ENCODE data around the gene PKD1L1. TPM values are rescaled to one million over a fixed set of nuclear protein-coding genes. Genes with fewer than 3 reads are reported as not detected.

Gene PKD1L1
- total RNA-seq, 3 donors from 2014 or later, result 0.08 to 0.29 (median 0.18) TPM

GRCh38 chr7:47873762-47874161 lies 74.5 kb downstream of the PKD1L1 start:
- ATAC-seq (no peak), DNase-seq (no peak)
- no peaks in the 10 kb centered on the region for H3K27me3 Mint-ChIP-seq (ENCODE audit: low read depth)
- no peaks in the 10 kb centered on the region for H3K36me3 Mint-ChIP-seq (ENCODE audit: insufficient read depth)
- H3K9me3 Mint-ChIP-seq, result no peaks in the 10 kb centered on the region
- no peak overlapping the region for H3K4me3 Mint-ChIP-seq
- H3K4me1 Mint-ChIP-seq (ENCODE audit: low read depth), result no peaks in the 10 kb centered on the region

GRCh38 chr7:47867286-47867685 lies 81.0 kb downstream of the PKD1L1 start:
- DNase-seq, result no peak
- H3K36me3 Mint-ChIP-seq (ENCODE audit: insufficient read depth), result no peaks in the 10 kb centered on the region
- no peak for ATAC-seq
- H3K4me3 Mint-ChIP-seq, result no peak overlapping the region
- no peaks in the 10 kb centered on the region for H3K4me1 Mint-ChIP-seq (ENCODE audit: low read depth)
- H3K9me3 Mint-ChIP-seq, result no peaks in the 10 kb centered on the region
- no peaks in the 10 kb centered on the region for H3K27me3 Mint-ChIP-seq (ENCODE audit: low read depth)

GRCh38 chr7:47866120-47866519 lies 82.1 kb downstream of the PKD1L1 start:
- H3K4me1 Mint-ChIP-seq (ENCODE audit: low read depth), result no peaks in the 10 kb centered on the region
- no peak for ATAC-seq
- DNase-seq, result no peak
- H3K9me3 Mint-ChIP-seq, result no peaks in the 10 kb centered on the region
- peaks cover 2% of the 10 kb centered on the region for H3K27me3 Mint-ChIP-seq (ENCODE audit: low read depth)
- no peak overlapping the region for H3K4me3 Mint-ChIP-seq
- no peaks in the 10 kb centered on the region for H3K36me3 Mint-ChIP-seq (ENCODE audit: insufficient read depth)

- ATAC-seq, result no peak
- Mint-ChIP-seq H3K27me3 (ENCODE audit: low read depth) (peaks cover 1% of the 10 kb centered on the region), H3K4me1 (ENCODE audit: low read depth) (no peaks in the 10 kb centered on the region), H3K9me3 (no peaks in the 10 kb centered on the region), H3K4me3 (no peak overlapping the region), H3K36me3 (ENCODE audit: insufficient read depth) (no peaks in the 10 kb centered on the region)
- DNase-seq, result no peak
These were observed 95.7 kb downstream of the PKD1L1 start for GRCh38 chr7:47852330-47853245.

- ATAC-seq (no peak), DNase-seq (no peak)
- Mint-ChIP-seq H3K27me3 (ENCODE audit: low read depth) (peaks cover 4% of the 10 kb centered on the region), H3K9me3 (no peaks in the 10 kb centered on the region), H3K4me1 (ENCODE audit: low read depth) (no peaks in the 10 kb centered on the region), H3K36me3 (ENCODE audit: insufficient read depth) (no peaks in the 10 kb centered on the region), H3K4me3 (no peak overlapping the region)
These were observed 101.1 kb downstream of the PKD1L1 start for GRCh38 chr7:47847207-47847606.

GRCh38 chr7:47846138-47846836 lies 102.0 kb downstream of the PKD1L1 start:
- Mint-ChIP-seq H3K27me3 (ENCODE audit: low read depth) (peaks cover 4% of the 10 kb centered on the region), H3K4me1 (ENCODE audit: low read depth) (no peaks in the 10 kb centered on the region), H3K4me3 (no peak overlapping the region), H3K9me3 (no peaks in the 10 kb centered on the region), H3K36me3 (ENCODE audit: insufficient read depth) (no peaks in the 10 kb centered on the region)
- ATAC-seq, result no peak
- no peak for DNase-seq

- ATAC-seq (no peak), DNase-seq (no peak)
- no peak overlapping the region for H3K4me3 Mint-ChIP-seq
- peaks cover 4% of the 10 kb centered on the region for H3K27me3 Mint-ChIP-seq (ENCODE audit: low read depth)
- H3K9me3 Mint-ChIP-seq, result no peaks in the 10 kb centered on the region
- H3K36me3 Mint-ChIP-seq (ENCODE audit: insufficient read depth), result no peaks in the 10 kb centered on the region
- no peaks in the 10 kb centered on the region for H3K4me1 Mint-ChIP-seq (ENCODE audit: low read depth)
These were observed 104.0 kb downstream of the PKD1L1 start for GRCh38 chr7:47844311-47844710.

- no peaks in the 10 kb centered on the region for H3K36me3 Mint-ChIP-seq (ENCODE audit: insufficient read depth)
- H3K9me3 Mint-ChIP-seq, result no peaks in the 10 kb centered on the region
- ATAC-seq (no peak), DNase-seq (no peak)
- H3K4me1 Mint-ChIP-seq (ENCODE audit: low read depth), result no peaks in the 10 kb centered on the region
- H3K27me3 Mint-ChIP-seq (ENCODE audit: low read depth), result peaks cover 4% of the 10 kb centered on the region
- no peak overlapping the region for H3K4me3 Mint-ChIP-seq
These were observed 105.0 kb downstream of the PKD1L1 start for GRCh38 chr7:47843291-47843690.

GRCh38 chr7:47839381-47839780 lies 108.9 kb downstream of the PKD1L1 start:
- peaks cover 3% of the 10 kb centered on the region for H3K27me3 Mint-ChIP-seq (ENCODE audit: low read depth)
- DNase-seq, result no peak
- ATAC-seq, result no peak
- H3K4me3 Mint-ChIP-seq, result no peak overlapping the region
- no peaks in the 10 kb centered on the region for H3K4me1 Mint-ChIP-seq (ENCODE audit: low read depth)
- H3K9me3 Mint-ChIP-seq, result no peaks in the 10 kb centered on the region
- no peaks in the 10 kb centered on the region for H3K36me3 Mint-ChIP-seq (ENCODE audit: insufficient read depth)

- ATAC-seq, result no peak
- Mint-ChIP-seq H3K4me3 (no peak overlapping the region), H3K9me3 (no peaks in the 10 kb centered on the region), H3K4me1 (ENCODE audit: low read depth) (no peaks in the 10 kb centered on the region), H3K27me3 (ENCODE audit: low read depth) (no peaks in the 10 kb centered on the region), H3K36me3 (ENCODE audit: insufficient read depth) (no peaks in the 10 kb centered on the region)
- DNase-seq, result no peak
These were observed 110.4 kb downstream of the PKD1L1 start for GRCh38 chr7:47837826-47838225.

- no peaks in the 10 kb centered on the region for H3K4me1 Mint-ChIP-seq (ENCODE audit: low read depth)
- H3K9me3 Mint-ChIP-seq, result no peaks in the 10 kb centered on the region
- no peaks in the 10 kb centered on the region for H3K27me3 Mint-ChIP-seq (ENCODE audit: low read depth)
- no peak overlapping the region for H3K4me3 Mint-ChIP-seq
- H3K36me3 Mint-ChIP-seq (ENCODE audit: insufficient read depth), result no peaks in the 10 kb centered on the region
- no peak for DNase-seq
- no peak for ATAC-seq
These were observed 111.6 kb downstream of the PKD1L1 start for GRCh38 chr7:47836503-47837202.

GRCh38 chr7:47836080-47836479 lies 112.2 kb downstream of the PKD1L1 start:
- no peaks in the 10 kb centered on the region for H3K9me3 Mint-ChIP-seq
- H3K27me3 Mint-ChIP-seq (ENCODE audit: low read depth), result no peaks in the 10 kb centered on the region
- DNase-seq, result no peak
- H3K4me1 Mint-ChIP-seq (ENCODE audit: low read depth), result no peaks in the 10 kb centered on the region
- H3K4me3 Mint-ChIP-seq, result no peak overlapping the region
- no peak for ATAC-seq
- H3K36me3 Mint-ChIP-seq (ENCODE audit: insufficient read depth), result no peaks in the 10 kb centered on the region

GRCh38 chr7:47833211-47833610 lies 115.1 kb downstream of the PKD1L1 start:
- no peaks in the 10 kb centered on the region for H3K27me3 Mint-ChIP-seq (ENCODE audit: low read depth)
- H3K9me3 Mint-ChIP-seq, result no peaks in the 10 kb centered on the region
- H3K4me3 Mint-ChIP-seq, result no peak overlapping the region
- DNase-seq (no peak), ATAC-seq (no peak)
- H3K36me3 Mint-ChIP-seq (ENCODE audit: insufficient read depth), result no peaks in the 10 kb centered on the region
- H3K4me1 Mint-ChIP-seq (ENCODE audit: low read depth), result no peaks in the 10 kb centered on the region

- no peaks in the 10 kb centered on the region for H3K36me3 Mint-ChIP-seq (ENCODE audit: insufficient read depth)
- no peaks in the 10 kb centered on the region for H3K4me1 Mint-ChIP-seq (ENCODE audit: low read depth)
- H3K9me3 Mint-ChIP-seq, result no peaks in the 10 kb centered on the region
- H3K27me3 Mint-ChIP-seq (ENCODE audit: low read depth), result no peaks in the 10 kb centered on the region
- ATAC-seq, result no peak
- no peak overlapping the region for H3K4me3 Mint-ChIP-seq
- no peak for DNase-seq
These were observed 116.1 kb downstream of the PKD1L1 start for GRCh38 chr7:47832105-47832715.
